Left cardiac atrium (tissue), 4 donors: ENCODE measurements around the gene POSTN. TPM values are rescaled to one million over a fixed set of nuclear protein-coding genes. Genes with fewer than 3 reads are reported as not detected.

Source experiments
- ATAC-seq, 2 donors: fragments of 200-7000 bp; cut with Tn5 transposase; one replicate each; pipeline ENCODE4 v1.9.1; 2020; ENCODE audit warnings: mild to moderate bottlenecking in 2 of 2, moderate library complexity in 2 of 2
- DNase-seq: peaks from one replicate; pipeline ENCODE4 v3.0.0-alpha.2; 2020
- intact Hi-C, 2 donors: fragments of 100-400 bp; cut with DNase I; formaldehyde crosslinking; loops; one replicate each; pipeline versions ENCODE4 v1.14.1 to v1.15.1; 2022 to 2023
- long read RNA-seq: library from polyadenylated mRNA; unstranded; transcript quantifications from one replicate; pipeline ENCODE4 v2.0.0, GENCODE V29; 2021
- total RNA-seq, 2 donors: library from RNA; stranded (reverse); fragmentation: NEBNext Ultra II Directional; extraction: Animal tissue kit (Norgen Biotek cat#: 25700); gene quantifications; one replicate each; pipeline ENCODE4 v1.2.1, GENCODE V29; 2021
- donor health status: DM: no; HTN: yes; CAD: no.
- donor health status: DM: no; HTN: yes; CAD: no; lungs with severe emphysema.
- donor health status: DM: yes; HTN: yes; CAD: no.
- donor health status: Dilated cardiomyopathy.

The POSTN gene
- total RNA-seq: 100 to 1,000 TPM in 1 of 2 donors, 10 to 100 TPM in 1; 18.0 to 236 TPM
- long read RNA-seq, transcript POSTN-202 (22 exons, 3,196 nt): minor isoform, 18 of 88 reads
- long read RNA-seq, transcript POSTN-209 (21 exons, 3,214 nt): major isoform, 21 of 88 reads
- long read RNA-seq, transcript POSTN-201 (21 exons, 3,071 nt): minor isoform, 12 of 88 reads
- long read RNA-seq, partial matches to known transcripts: 8 of 88 reads
- long read RNA-seq, other reads (novel, unspliced or antisense): 27 of 88 reads

- DNase-seq (no peak), ATAC-seq (no peak)
- intact Hi-C loops: loop anchor here in 1 of 2 donors (10.0 kb wide), 1 partner anchor 294 kb away; no protein-coding TSS in a partner anchor
Observed at GRCh38 chr13:37598597-37598996, at the start of gene POSTN. Gene POSTN, minus strand, starts transcription at chr13:37598768. Its CDS starts 42 bp downstream, at chr13:37598726.

GRCh38 chr13:37647031-37647650, 48.6 kb upstream of the POSTN start:
- DNase-seq (no peak), ATAC-seq (no peak)
- intact Hi-C loops: loop anchor here in 1 of 2 donors (10.0 kb wide), 1 partner anchor 888 kb away; no protein-coding TSS in a partner anchor

GRCh38 chr13:37646531-37646930, 48.0 kb upstream of the POSTN start:
- ATAC-seq: no peak
- no peak for DNase-seq
- intact Hi-C loops: loop anchor here in 1 of 2 donors (10.0 kb wide), 1 partner anchor 888 kb away; no protein-coding TSS in a partner anchor

- ATAC-seq (no peak), DNase-seq (no peak)
- intact Hi-C loops: loop anchor here in 1 of 2 donors (10.0 kb wide), 1 partner anchor 890 kb away; no protein-coding TSS in a partner anchor
Observed at GRCh38 chr13:37645181-37645740, 46.7 kb upstream of the POSTN start.

- intact Hi-C loops: loop anchor here in 1 of 2 donors (10.0 kb wide), 1 partner anchor 893 kb away; no protein-coding TSS in a partner anchor
- DNase-seq (no peak), ATAC-seq (no peak)
Observed at GRCh38 chr13:37641391-37641790, 42.8 kb upstream of the POSTN start.

GRCh38 chr13:37640499-37640898, 41.9 kb upstream of the POSTN start:
- no peak for ATAC-seq
- intact Hi-C loops: loop anchor here in 1 of 2 donors (10.0 kb wide), 1 partner anchor 894 kb away; no protein-coding TSS in a partner anchor

GRCh38 chr13:37636701-37637100, 38.1 kb upstream of the POSTN start:
- no peak for DNase-seq
- ATAC-seq: no peak
- intact Hi-C loops: no loop called here

More at GRCh38 chr13:37640499-37640898, 41.9 kb upstream of the POSTN start:
- no peak for DNase-seq

- ATAC-seq (no peak), DNase-seq (no peak)
- intact Hi-C loops: no loop called here
Observed at GRCh38 chr13:37632294-37632693, 33.7 kb upstream of the POSTN start.

GRCh38 chr13:37627428-37627827, 28.9 kb upstream of the POSTN start:
- ATAC-seq: no peak
- intact Hi-C loops: no loop called here
- DNase-seq: no peak

- DNase-seq (no peak), ATAC-seq (no peak)
- intact Hi-C loops: no loop called here
Observed at GRCh38 chr13:37621811-37622361, 23.3 kb upstream of the POSTN start.

GRCh38 chr13:37618554-37618953, 20.0 kb upstream of the POSTN start:
- DNase-seq: no peak
- intact Hi-C loops: no loop called here
- ATAC-seq: peak in 1 of 2 donors; percentile 53

GRCh38 chr13:37617173-37617572, 18.6 kb upstream of the POSTN start:
- DNase-seq: no peak
- intact Hi-C loops: no loop called here
- no peak for ATAC-seq

GRCh38 chr13:37616131-37616530, 17.6 kb upstream of the POSTN start:
- ATAC-seq: no peak
- no peak for DNase-seq
- intact Hi-C loops: no loop called here

- intact Hi-C loops: no loop called here
- ATAC-seq: no peak
- DNase-seq: no peak
Observed at GRCh38 chr13:37615276-37615675, 16.7 kb upstream of the POSTN start.

GRCh38 chr13:37613638-37614037, 15.1 kb upstream of the POSTN start:
- DNase-seq: no peak
- intact Hi-C loops: no loop called here
- ATAC-seq: no peak

- ATAC-seq (no peak), DNase-seq (no peak)
- intact Hi-C loops: no loop called here
Observed at GRCh38 chr13:37613236-37613635, 14.7 kb upstream of the POSTN start.

- intact Hi-C loops: loop anchor here in 1 of 2 donors (10.0 kb wide), 1 partner anchor 534 kb away; no protein-coding TSS in a partner anchor
- ATAC-seq: no peak
- DNase-seq: no peak
Observed at GRCh38 chr13:37608750-37609339, 10.3 kb upstream of the POSTN start.

- DNase-seq (no peak), ATAC-seq (peak; percentile 43 to 47)
- intact Hi-C loops: loop anchor here (1.0 to 10.0 kb wide), 3 partner anchors 494 to 528 kb away; no protein-coding TSS in a partner anchor
Observed at GRCh38 chr13:37602733-37603381, 4.3 kb upstream of the POSTN start.
